ENCODE data around the gene DEFB125.
"Not testable (repeated sequence)": the region's sequence is repeated elsewhere in the genome, so short reads cannot be mapped to it uniquely, and the experiment has no call there.

DEFB125 gene

GRCh38 chr20:90651-91050, 3.2 kb downstream of the DEFB125 start:
- no peaks in the 10 kb centered on the region for H3K36me3 ChIP-seq
- no peak overlapping the region for H3K4me3 ChIP-seq
- H3K9me3 ChIP-seq, result peaks cover 0 to 15% (median 5%) of the 10 kb centered on the region in 3 donors
- no peak overlapping the region for H3K27ac ChIP-seq
- DNase-seq, result no peak
- intact Hi-C loops (cut with DNase I; ENCODE audit: low total_unique reads), result no loop called here
- H3K4me1 ChIP-seq, result no peaks in the 10 kb centered on the region
- no peak for TF ChIP-seq CTCF (IDR thresholded peaks at IDR 0.05)
- no peaks in the 10 kb centered on the region for H3K27me3 ChIP-seq

- no peak overlapping the region for H3K4me3 ChIP-seq
- peaks cover 0 to 12% (median 0%) of the 10 kb centered on the region in 3 donors for H3K9me3 ChIP-seq
- TF ChIP-seq CTCF (IDR thresholded peaks at IDR 0.05), result no peak
- H3K4me1 ChIP-seq, result no peaks in the 10 kb centered on the region
- intact Hi-C loops (cut with DNase I; ENCODE audit: low total_unique reads), result no loop called here
- no peaks in the 10 kb centered on the region for H3K36me3 ChIP-seq
- DNase-seq, result no peak
- no peaks in the 10 kb centered on the region for H3K27me3 ChIP-seq
- no peak overlapping the region for H3K27ac ChIP-seq
These were observed 6.2 kb downstream of the DEFB125 start for GRCh38 chr20:93641-94040.

- no peak for TF ChIP-seq CTCF (IDR thresholded peaks at IDR 0.05)
- no peak overlapping the region for H3K4me3 ChIP-seq
- H3K27me3 ChIP-seq, result no peaks in the 10 kb centered on the region
- no peak for DNase-seq
- H3K27ac ChIP-seq, result no peak overlapping the region
- intact Hi-C loops (cut with DNase I; ENCODE audit: low total_unique reads), result no loop called here
- no peaks in the 10 kb centered on the region for H3K36me3 ChIP-seq
- peaks cover 0 to 12% (median 0%) of the 10 kb centered on the region in 3 donors for H3K9me3 ChIP-seq
- no peaks in the 10 kb centered on the region for H3K4me1 ChIP-seq
These were observed 7.7 kb downstream of the DEFB125 start for GRCh38 chr20:95215-95614.

GRCh38 chr20:97691-98090, 10.2 kb downstream of the DEFB125 start:
- H3K27ac ChIP-seq; DNase-seq; H3K36me3 ChIP-seq; H3K4me3 ChIP-seq; H3K27me3 ChIP-seq; intact Hi-C loops (cut with DNase I; ENCODE audit: low total_unique reads); H3K4me1 ChIP-seq: not testable (repeated sequence)
- H3K9me3 ChIP-seq, result peaks cover 0 to 12% (median 0%) of the 10 kb centered on the region in 3 donors

- Histone ChIP-seq H3K9me3 (no peaks in the 10 kb centered on the region), H3K4me3 (no peak overlapping the region), H3K27me3 (peaks cover 0 to 11% of the 10 kb centered on the region in 2 donors), H3K36me3 (no peaks in the 10 kb centered on the region), H3K27ac (no peak overlapping the region), H3K4me1 (no peaks in the 10 kb centered on the region)
- intact Hi-C loops (cut with DNase I; ENCODE audit: low total_unique reads), result no loop called here
- DNase-seq, result no peak
- no peak for TF ChIP-seq CTCF (IDR thresholded peaks at IDR 0.05)
These were observed 14.5 kb downstream of the DEFB125 start for GRCh38 chr20:101975-102374.

- H3K4me3 ChIP-seq, result no peak overlapping the region
- no peaks in the 10 kb centered on the region for H3K36me3 ChIP-seq
- no peak for DNase-seq
- H3K9me3 ChIP-seq, result no peaks in the 10 kb centered on the region
- peaks cover 0 to 11% of the 10 kb centered on the region in 2 donors for H3K27me3 ChIP-seq
- no peak overlapping the region for H3K27ac ChIP-seq
- H3K4me1 ChIP-seq, result no peaks in the 10 kb centered on the region
- intact Hi-C loops (cut with DNase I; ENCODE audit: low total_unique reads), result no loop called here
- TF ChIP-seq CTCF (IDR thresholded peaks at IDR 0.05), result no peak
These were observed 16.0 kb downstream of the DEFB125 start for GRCh38 chr20:103456-103855.
